AG04450 (cell line): ENCODE measurements around the gene B3GALT5. TPM values are rescaled to one million over a fixed set of nuclear protein-coding genes. Genes with fewer than 3 reads are reported as not detected.

ENCODE experiments used
- CTCF ChIA-PET: fragments of 300-600, 350-600 bp; formaldehyde crosslinking; extraction: SDS; loops from one replicate; lab custom pipeline; 2022; ENCODE audit warnings: antibody characterized with exemption, inconsistent platforms; lab: Charles Lee
- POLR2A ChIA-PET: fragments of 350-600 bp; formaldehyde crosslinking; extraction: SDS; loops from one replicate; lab custom pipeline; 2021; ENCODE audit warnings: antibody characterized with exemption, inconsistent platforms; lab: Yijun Ruan, JAX
- DNase-seq: peaks from one replicate; pipeline ENCODE4 v3.0.0-alpha.2; 2011; ENCODE audit warnings: low read depth, low spot score
- H3K27ac ChIP-seq: one replicate; pipeline ENCODE4 v1.5.1; 2012; ENCODE audit warnings: low read depth, low read length, control low read depth
- H3K27me3 ChIP-seq: one replicate; pipeline ENCODE4 v1.6.0; 2012; ENCODE audit warnings: low read length; ENCODE audit not compliant: control insufficient read depth, insufficient read depth
- H3K4me3 ChIP-seq: 2 replicates; pipeline ENCODE4 v1.5.1; 2011; ENCODE audit warnings: mild to moderate bottlenecking, low read depth, low read length, control low read depth
- H3K9me3 ChIP-seq: 2 replicates; pipeline ENCODE4 v1.5.1; 2012; ENCODE audit warnings: low read length; ENCODE audit not compliant: control insufficient read depth, insufficient read depth
- CTCF ChIP-seq: IDR thresholded peaks from 2 replicates; pipeline ENCODE4 v1.5.1; 2011; ENCODE audit warnings: low read depth, low read length, control low read depth, inconsistent platforms
- polyA plus RNA-seq: library from polyadenylated mRNA; depleted of rRNA; stranded (reverse); fragments of >200 nt; gene quantifications from 2 replicates; pipeline ENCODE4 v1.2.3, GENCODE V29; 2011

Gene B3GALT5
- polyA plus RNA-seq, 1 experiment, result 0.05 TPM

GRCh38 chr21:39703578-39703977, 90.8 kb downstream of the B3GALT5 start:
- no peak for DNase-seq
- POLR2A ChIA-PET, result no interaction called here
- no peak overlapping the region for H3K4me3 ChIP-seq
- no peaks in the 10 kb centered on the region for H3K27me3 ChIP-seq
- CTCF ChIA-PET, result no interaction called here
- H3K9me3 ChIP-seq, result no peaks in the 10 kb centered on the region
- TF ChIP-seq CTCF, result no peak
- no peak overlapping the region for H3K27ac ChIP-seq

GRCh38 chr21:39705849-39706248, 93.1 kb downstream of the B3GALT5 start:
- DNase-seq, result no peak
- TF ChIP-seq CTCF, result peak; percentile 35; the same call in 1 of the 2 replicates
- H3K9me3 ChIP-seq, result no peaks in the 10 kb centered on the region
- CTCF ChIA-PET, result interaction anchor here (0.8 to 4.4 kb wide), 6 partner anchors 8 to 194 kb away, joined by 3 to 54 read pairs (median 3); no protein-coding TSS in a partner anchor
- H3K27ac ChIP-seq, result no peak overlapping the region
- no peaks in the 10 kb centered on the region for H3K27me3 ChIP-seq
- POLR2A ChIA-PET, result no interaction called here
- no peak overlapping the region for H3K4me3 ChIP-seq

- Histone ChIP-seq H3K9me3 (no peaks in the 10 kb centered on the region), H3K4me3 (no peak overlapping the region), H3K27ac (no peak overlapping the region), H3K27me3 (no peaks in the 10 kb centered on the region)
- no peak for DNase-seq
- TF ChIP-seq CTCF, result no peak
- ChIA-PET POLR2A (no interaction called here), CTCF (interaction anchor here (4.4 kb wide), 1 partner anchor 190 kb away, joined by 54 read pairs; no protein-coding TSS in a partner anchor)
These were observed 94.6 kb downstream of the B3GALT5 start for GRCh38 chr21:39707316-39707715.

- Histone ChIP-seq H3K4me3 (no peak overlapping the region), H3K9me3 (no peaks in the 10 kb centered on the region), H3K27ac (no peak overlapping the region), H3K27me3 (peaks cover 2% of the 10 kb centered on the region)
- TF ChIP-seq CTCF, result no peak
- ChIA-PET CTCF (interaction anchor here (1.1 to 1.2 kb wide), 2 partner anchors 192 to 194 kb away, joined by 3 to 4 read pairs; no protein-coding TSS in a partner anchor), POLR2A (no interaction called here)
- DNase-seq, result no peak
These were observed 98.1 kb downstream of the B3GALT5 start for GRCh38 chr21:39710866-39711265.

GRCh38 chr21:39712273-39712672, 99.5 kb downstream of the B3GALT5 start:
- Histone ChIP-seq H3K27ac (no peak overlapping the region), H3K27me3 (peaks cover 2% of the 10 kb centered on the region), H3K4me3 (no peak overlapping the region), H3K9me3 (no peaks in the 10 kb centered on the region)
- ChIA-PET CTCF (interaction anchor here (8.1 kb wide), 1 partner anchor 195 kb away, joined by 160 read pairs; no protein-coding TSS in a partner anchor), POLR2A (no interaction called here)
- DNase-seq, result no peak
- no peak for TF ChIP-seq CTCF
